Measurements from ENCODE around the gene SLC25A21.

SLC25A21 gene

GRCh38 chr14:36662543-36663403 lies 509.6 kb downstream of the SLC25A21 start:
- Histone ChIP-seq H3K27me3 (replicated peaks; ENCODE audit: control insufficient read depth, insufficient read depth, low read length) (no peaks in the 10 kb centered on the region), H3K4me3 (replicated peaks; ENCODE audit: low read depth, low read length) (no peak overlapping the region), H3K36me3 (ENCODE audit: control insufficient read depth, insufficient read depth, low read length) (no peaks in the 10 kb centered on the region)
- no peak for TF ChIP-seq CTCF (IDR thresholded peaks at IDR 0.05; ENCODE audit: insufficient read depth, low read length, poor library complexity, severe bottlenecking)
- no peak for DNase-seq (ENCODE audit: extremely low read depth, insufficient read length)

GRCh38 chr14:36662258-36662542 lies 510.2 kb downstream of the SLC25A21 start:
- no peaks in the 10 kb centered on the region for H3K27me3 ChIP-seq (replicated peaks; ENCODE audit: control insufficient read depth, insufficient read depth, low read length)
- H3K36me3 ChIP-seq (ENCODE audit: control insufficient read depth, insufficient read depth, low read length) = no peaks in the 10 kb centered on the region
- no peak for DNase-seq (ENCODE audit: extremely low read depth, insufficient read length)
- TF ChIP-seq CTCF (IDR thresholded peaks at IDR 0.05; ENCODE audit: insufficient read depth, low read length, poor library complexity, severe bottlenecking) = no peak
- H3K4me3 ChIP-seq (replicated peaks; ENCODE audit: low read depth, low read length) = no peak overlapping the region

GRCh38 chr14:36661506-36662257 lies 510.7 kb downstream of the SLC25A21 start, which contains the start of gene PAX9:
Gene PAX9 (plus strand): TSS chr14:36661860. CDS start chr14:36662090, 230 bp downstream.
- no peak within 1 kb of the TSS for H3K4me3 ChIP-seq (replicated peaks; ENCODE audit: low read depth, low read length)
- H3K27me3 ChIP-seq (replicated peaks; ENCODE audit: control insufficient read depth, insufficient read depth, low read length) = no peaks in the 10 kb centered on the region
- DNase-seq (ENCODE audit: extremely low read depth, insufficient read length) = peak; percentile 54
- no peak for TF ChIP-seq CTCF (IDR thresholded peaks at IDR 0.05; ENCODE audit: insufficient read depth, low read length, poor library complexity, severe bottlenecking)
- no peaks in the 10 kb centered on the region for H3K36me3 ChIP-seq (ENCODE audit: control insufficient read depth, insufficient read depth, low read length)

GRCh38 chr14:36660736-36661505 lies 511.5 kb downstream of the SLC25A21 start:
- no peak for TF ChIP-seq CTCF (IDR thresholded peaks at IDR 0.05; ENCODE audit: insufficient read depth, low read length, poor library complexity, severe bottlenecking)
- Histone ChIP-seq H3K36me3 (ENCODE audit: control insufficient read depth, insufficient read depth, low read length) (no peaks in the 10 kb centered on the region), H3K4me3 (replicated peaks; ENCODE audit: low read depth, low read length) (no peak overlapping the region), H3K27me3 (replicated peaks; ENCODE audit: control insufficient read depth, insufficient read depth, low read length) (no peaks in the 10 kb centered on the region)
- no peak for DNase-seq (ENCODE audit: extremely low read depth, insufficient read length)

GRCh38 chr14:36659822-36660735 lies 512.3 kb downstream of the SLC25A21 start:
- no peak overlapping the region for H3K4me3 ChIP-seq (replicated peaks; ENCODE audit: low read depth, low read length)
- DNase-seq (ENCODE audit: extremely low read depth, insufficient read length) = no peak
- H3K27me3 ChIP-seq (replicated peaks; ENCODE audit: control insufficient read depth, insufficient read depth, low read length) = no peaks in the 10 kb centered on the region
- H3K36me3 ChIP-seq (ENCODE audit: control insufficient read depth, insufficient read depth, low read length) = no peaks in the 10 kb centered on the region
- TF ChIP-seq CTCF (IDR thresholded peaks at IDR 0.05; ENCODE audit: insufficient read depth, low read length, poor library complexity, severe bottlenecking) = no peak
